NCI-H1092 treated with DMSO at 0.1 percent for 48 hours (cell line): Measurements from ENCODE around the gene SLC22A7.

Experiments
- DNase-seq: peaks from one replicate; lab custom pipeline; 2025; lab: John Stamatoyannopoulos, UW

The SLC22A7 gene

GRCh38 chr6:43267619-43268354 is 30.3 kb upstream of the SLC22A7 start:
- DNase-seq: peak; percentile 90

- peak; percentile 90 for DNase-seq
Observed at GRCh38 chr6:43268355-43268700, 29.7 kb upstream of the SLC22A7 start.

- DNase-seq: no peak
Observed at GRCh38 chr6:43268782-43269272, 29.2 kb upstream of the SLC22A7 start.

GRCh38 chr6:43269273-43270007 is 28.6 kb upstream of the SLC22A7 start:
- DNase-seq: peak; percentile 71

- no peak for DNase-seq
Observed at GRCh38 chr6:43271103-43271815, 26.8 kb upstream of the SLC22A7 start.

GRCh38 chr6:43271944-43272343 is 26.1 kb upstream of the SLC22A7 start:
- no peak for DNase-seq

GRCh38 chr6:43273707-43274106 is 24.4 kb upstream of the SLC22A7 start:
- DNase-seq: no peak

GRCh38 chr6:43274127-43274915 is 23.7 kb upstream of the SLC22A7 start:
- DNase-seq: no peak

- peak; percentile 26 for DNase-seq
Observed at GRCh38 chr6:43274916-43275597, 23.0 kb upstream of the SLC22A7 start.

GRCh38 chr6:43275801-43276576 is 22.1 kb upstream of the SLC22A7 start:
- DNase-seq: no peak

- no peak for DNase-seq
Observed at GRCh38 chr6:43276577-43277305, 21.3 kb upstream of the SLC22A7 start.

GRCh38 chr6:43277306-43277642 is 20.8 kb upstream of the SLC22A7 start:
- no peak for DNase-seq

- no peak for DNase-seq
Observed at GRCh38 chr6:43277643-43278523, 20.2 kb upstream of the SLC22A7 start.

GRCh38 chr6:43278524-43279078 is 19.5 kb upstream of the SLC22A7 start:
- no peak for DNase-seq

GRCh38 chr6:43280234-43280633 is 17.8 kb upstream of the SLC22A7 start:
- no peak for DNase-seq

- no peak for DNase-seq
Observed at GRCh38 chr6:43282060-43282459, 16.0 kb upstream of the SLC22A7 start.

GRCh38 chr6:43282636-43283513 is 15.2 kb upstream of the SLC22A7 start:
- no peak for DNase-seq

GRCh38 chr6:43283514-43283901 is 14.6 kb upstream of the SLC22A7 start:
- no peak for DNase-seq
